GM12875 (cell line): ENCODE results near the gene CHRNB1.

Experiments used
- H3K4me3 ChIP-seq: one replicate; pipeline ENCODE4 v1.5.1; 2011; ENCODE audit warnings: low read depth, low read length, control low read depth
- TF ChIP-seq, protein P1 (sequence below): IDR thresholded peaks from 2 replicates; pipeline ENCODE4 v1.5.1; 2011; ENCODE audit warnings: low read depth, mild to moderate bottlenecking, control low read depth, inconsistent platforms, low read length, moderate library complexity, borderline replicate concordance; ENCODE audit not compliant: insufficient read depth

The CHRNB1 gene

DNA sequence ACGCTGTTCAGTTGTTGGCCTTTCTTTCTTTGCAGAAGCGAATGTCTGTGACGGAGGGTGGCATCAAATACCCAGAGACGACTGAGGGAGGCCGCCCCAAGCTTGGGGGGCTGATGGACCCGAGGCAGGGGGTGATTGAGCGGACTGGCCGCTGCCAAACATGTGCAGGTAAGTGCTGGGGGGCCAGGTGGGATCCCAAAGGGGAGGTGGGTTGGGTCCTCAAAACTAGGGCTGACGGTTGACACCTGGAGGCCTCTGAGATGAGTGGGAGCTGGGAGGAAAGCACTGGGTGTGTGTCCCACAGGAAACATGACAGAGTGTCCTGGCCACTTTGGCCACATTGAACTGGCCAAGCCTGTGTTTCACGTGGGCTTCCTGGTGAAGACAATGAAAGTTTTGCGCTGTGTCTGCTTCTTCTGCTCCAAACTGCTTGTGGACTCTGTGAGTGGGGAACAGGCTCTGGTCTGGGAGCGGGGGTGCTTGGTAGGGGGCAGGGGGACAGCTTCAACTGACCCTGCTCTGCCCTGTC lies 51.1 kb downstream of the CHRNB1 start:
- TF ChIP-seq, protein P1, sequence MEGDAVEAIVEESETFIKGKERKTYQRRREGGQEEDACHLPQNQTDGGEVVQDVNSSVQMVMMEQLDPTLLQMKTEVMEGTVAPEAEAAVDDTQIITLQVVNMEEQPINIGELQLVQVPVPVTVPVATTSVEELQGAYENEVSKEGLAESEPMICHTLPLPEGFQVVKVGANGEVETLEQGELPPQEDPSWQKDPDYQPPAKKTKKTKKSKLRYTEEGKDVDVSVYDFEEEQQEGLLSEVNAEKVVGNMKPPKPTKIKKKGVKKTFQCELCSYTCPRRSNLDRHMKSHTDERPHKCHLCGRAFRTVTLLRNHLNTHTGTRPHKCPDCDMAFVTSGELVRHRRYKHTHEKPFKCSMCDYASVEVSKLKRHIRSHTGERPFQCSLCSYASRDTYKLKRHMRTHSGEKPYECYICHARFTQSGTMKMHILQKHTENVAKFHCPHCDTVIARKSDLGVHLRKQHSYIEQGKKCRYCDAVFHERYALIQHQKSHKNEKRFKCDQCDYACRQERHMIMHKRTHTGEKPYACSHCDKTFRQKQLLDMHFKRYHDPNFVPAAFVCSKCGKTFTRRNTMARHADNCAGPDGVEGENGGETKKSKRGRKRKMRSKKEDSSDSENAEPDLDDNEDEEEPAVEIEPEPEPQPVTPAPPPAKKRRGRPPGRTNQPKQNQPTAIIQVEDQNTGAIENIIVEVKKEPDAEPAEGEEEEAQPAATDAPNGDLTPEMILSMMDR, result no peak
- no peak overlapping the region for H3K4me3 ChIP-seq

DNA sequence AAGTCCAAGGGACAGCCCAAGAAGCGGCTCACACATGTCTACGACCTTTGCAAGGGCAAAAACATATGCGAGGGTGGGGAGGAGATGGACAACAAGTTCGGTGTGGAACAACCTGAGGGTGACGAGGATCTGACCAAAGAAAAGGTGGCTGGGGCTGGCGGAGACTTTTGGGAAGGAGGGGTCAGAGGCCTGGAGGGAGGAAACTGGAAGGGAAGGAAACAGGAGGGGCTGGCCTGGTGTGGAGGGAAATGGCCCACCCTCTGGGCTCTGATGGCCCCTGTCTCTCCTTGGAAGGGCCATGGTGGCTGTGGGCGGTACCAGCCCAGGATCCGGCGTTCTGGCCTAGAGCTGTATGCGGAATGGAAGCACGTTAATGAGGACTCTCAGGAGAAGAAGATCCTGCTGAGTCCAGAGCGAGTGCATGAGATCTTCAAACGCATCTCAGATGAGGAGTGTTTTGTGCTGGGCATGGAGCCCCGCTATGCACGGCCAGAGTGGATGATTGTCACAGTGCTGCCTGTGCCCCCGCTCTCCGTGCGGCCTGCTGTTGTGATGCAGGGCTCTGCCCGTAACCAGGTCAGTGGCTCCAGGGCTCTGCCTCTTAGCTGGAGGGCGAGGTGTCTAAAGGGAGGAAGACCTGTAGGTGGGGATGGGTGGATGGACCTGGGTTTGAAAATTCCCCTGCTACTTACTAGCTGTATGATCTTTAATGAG lies 51.8 kb downstream of the CHRNB1 start:
- H3K4me3 ChIP-seq, result no peak overlapping the region
- TF ChIP-seq, protein P1, result no peak

DNA sequence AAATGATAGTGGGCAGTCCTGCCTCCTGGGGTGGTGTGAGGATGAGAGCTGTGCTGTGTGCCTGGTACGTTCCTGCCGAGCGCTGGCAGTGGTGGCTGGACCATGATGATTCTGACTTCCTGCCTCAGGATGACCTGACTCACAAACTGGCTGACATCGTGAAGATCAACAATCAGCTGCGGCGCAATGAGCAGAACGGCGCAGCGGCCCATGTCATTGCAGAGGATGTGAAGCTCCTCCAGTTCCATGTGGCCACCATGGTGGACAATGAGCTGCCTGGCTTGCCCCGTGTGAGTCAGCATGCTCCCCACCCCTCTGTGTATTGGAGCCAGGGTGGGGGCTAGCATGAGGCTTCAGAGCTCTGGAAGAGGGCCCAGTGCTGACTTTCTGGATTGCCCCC lies 52.4 kb downstream of the CHRNB1 start:
- TF ChIP-seq, protein P1, result no peak
- no peak overlapping the region for H3K4me3 ChIP-seq

DNA sequence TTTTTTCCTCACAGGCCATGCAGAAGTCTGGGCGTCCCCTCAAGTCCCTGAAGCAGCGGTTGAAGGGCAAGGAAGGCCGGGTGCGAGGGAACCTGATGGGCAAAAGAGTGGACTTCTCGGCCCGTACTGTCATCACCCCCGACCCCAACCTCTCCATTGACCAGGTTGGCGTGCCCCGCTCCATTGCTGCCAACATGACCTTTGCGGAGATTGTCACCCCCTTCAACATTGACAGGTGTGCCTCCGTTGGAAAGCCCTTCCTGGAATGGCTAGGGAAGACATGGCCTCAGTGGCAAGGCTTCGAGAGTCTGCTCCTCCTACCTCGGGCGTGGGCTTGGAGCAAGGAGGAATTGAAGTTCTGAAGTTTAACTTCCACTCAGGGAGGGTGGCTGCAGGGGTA lies 52.8 kb downstream of the CHRNB1 start:
- TF ChIP-seq, protein P1, result no peak
- no peak overlapping the region for H3K4me3 ChIP-seq

DNA sequence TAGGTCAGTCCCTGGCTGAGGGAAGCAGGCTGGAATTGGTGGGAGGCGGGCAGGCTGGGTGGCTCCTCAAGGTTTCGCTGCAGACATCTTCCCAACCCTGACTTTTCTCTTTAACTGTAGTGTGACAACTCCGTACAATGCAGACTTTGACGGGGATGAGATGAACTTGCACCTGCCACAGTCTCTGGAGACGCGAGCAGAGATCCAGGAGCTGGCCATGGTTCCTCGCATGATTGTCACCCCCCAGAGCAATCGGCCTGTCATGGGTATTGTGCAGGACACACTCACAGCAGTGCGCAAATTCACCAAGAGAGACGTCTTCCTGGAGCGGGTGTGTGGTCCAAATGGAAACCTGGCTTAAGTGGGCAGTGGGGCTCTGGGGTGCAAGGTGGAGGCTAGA lies 54.3 kb downstream of the CHRNB1 start:
- H3K4me3 ChIP-seq, result no peak overlapping the region
- TF ChIP-seq, protein P1, result no peak

DNA sequence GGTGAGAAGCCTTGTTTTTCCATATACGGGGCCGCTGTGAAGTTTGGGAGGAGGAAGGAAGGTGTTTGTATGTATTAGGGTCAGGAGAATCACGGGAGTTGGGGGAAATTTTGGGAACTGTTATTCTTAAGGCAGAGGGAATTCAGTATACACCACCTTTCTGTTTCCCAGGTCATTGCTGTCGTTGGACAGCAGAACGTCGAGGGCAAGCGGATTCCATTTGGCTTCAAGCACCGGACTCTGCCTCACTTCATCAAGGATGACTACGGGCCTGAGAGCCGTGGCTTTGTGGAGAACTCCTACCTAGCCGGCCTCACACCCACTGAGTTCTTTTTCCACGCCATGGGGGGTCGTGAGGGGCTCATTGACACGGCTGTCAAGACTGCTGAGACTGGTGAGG lies 56.9 kb downstream of the CHRNB1 start:
- TF ChIP-seq, protein P1, result no peak
- no peak overlapping the region for H3K4me3 ChIP-seq

DNA sequence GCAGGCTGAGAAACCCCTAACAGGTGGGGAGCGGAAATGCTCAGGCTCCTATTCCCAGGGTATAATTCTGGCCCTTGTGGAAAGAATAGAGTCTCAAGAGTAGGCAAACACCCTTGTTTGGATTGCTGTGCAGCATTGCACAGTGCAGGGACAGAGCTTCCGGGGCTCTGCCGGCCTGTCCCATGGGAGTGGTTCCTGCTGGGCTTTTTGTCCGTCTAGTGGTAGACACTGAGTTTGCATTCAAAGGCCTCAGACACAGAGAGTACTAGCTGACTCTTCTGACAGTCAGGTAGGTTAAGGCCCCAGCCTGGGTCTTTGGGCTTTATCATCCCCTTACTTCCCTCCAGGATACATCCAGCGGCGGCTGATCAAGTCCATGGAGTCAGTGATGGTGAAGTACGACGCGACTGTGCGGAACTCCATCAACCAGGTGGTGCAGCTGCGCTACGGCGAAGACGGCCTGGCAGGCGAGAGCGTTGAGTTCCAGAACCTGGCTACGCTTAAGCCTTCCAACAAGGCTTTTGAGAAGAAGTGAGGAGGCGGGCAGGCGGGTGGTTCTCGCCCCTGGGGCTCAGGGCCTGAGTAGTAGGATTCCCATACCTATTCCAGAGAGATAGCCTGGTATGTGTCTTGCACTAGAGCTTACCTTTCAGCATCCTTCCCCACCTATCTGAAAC lies 57.4 kb downstream of the CHRNB1 start:
- TF ChIP-seq, protein P1, result no peak
- H3K4me3 ChIP-seq, result no peak overlapping the region
